HS-5 (cell line): ENCODE results near the gene CCIN.

Experiments
- DNase-seq: peaks from one replicate; pipeline ENCODE4 v3.0.0-alpha.2; 2012; ENCODE audit warnings: low read depth

Gene CCIN

DNA sequence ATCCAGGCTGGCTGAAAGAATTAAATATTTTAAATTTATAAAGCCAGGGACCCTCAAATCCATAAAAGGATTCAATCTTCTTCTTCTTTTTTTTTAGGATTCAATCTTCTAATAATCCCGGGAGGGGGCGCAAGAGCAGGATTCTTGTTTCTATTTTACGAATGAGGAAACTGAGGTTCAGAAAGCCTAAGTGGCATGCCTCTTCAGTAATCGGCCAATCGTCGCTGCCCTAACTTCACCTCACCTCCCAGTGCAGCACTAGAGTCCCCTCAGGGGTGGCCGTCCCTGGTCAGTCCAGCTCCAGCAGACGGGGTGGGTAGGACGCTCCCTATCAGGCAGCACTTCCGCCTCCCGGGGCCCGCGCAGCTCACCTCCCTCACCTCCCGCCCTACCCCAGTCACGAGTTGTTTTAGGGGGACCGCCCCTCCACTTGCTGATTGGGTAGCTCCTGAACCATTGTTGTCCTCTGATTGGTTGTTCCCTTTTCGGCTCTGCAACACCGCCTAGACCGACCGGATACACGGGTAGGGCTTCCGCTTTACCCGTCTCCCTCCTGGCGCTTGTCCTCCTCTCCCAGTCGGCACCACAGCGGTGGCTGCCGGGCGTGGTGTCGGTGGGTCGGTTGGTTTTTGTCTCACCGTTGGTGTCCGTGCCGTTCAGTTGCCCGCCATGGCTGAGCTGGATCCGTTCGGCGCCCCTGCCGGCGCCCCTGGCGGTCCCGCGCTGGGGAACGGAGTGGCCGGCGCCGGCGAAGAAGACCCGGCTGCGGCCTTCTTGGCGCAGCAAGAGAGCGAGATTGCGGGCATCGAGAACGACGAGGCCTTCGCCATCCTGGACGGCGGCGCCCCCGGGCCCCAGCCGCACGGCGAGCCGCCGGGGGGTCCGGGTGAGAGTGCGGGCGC is 21.5 kb downstream of the CCIN start, which contains the start of gene CLTA:
CLTA (plus strand) TSS at position 534 of the 902 bp plus-strand sequence; CDS start at position 670, 136 bp downstream.
- DNase-seq: peak; percentile 93

DNA sequence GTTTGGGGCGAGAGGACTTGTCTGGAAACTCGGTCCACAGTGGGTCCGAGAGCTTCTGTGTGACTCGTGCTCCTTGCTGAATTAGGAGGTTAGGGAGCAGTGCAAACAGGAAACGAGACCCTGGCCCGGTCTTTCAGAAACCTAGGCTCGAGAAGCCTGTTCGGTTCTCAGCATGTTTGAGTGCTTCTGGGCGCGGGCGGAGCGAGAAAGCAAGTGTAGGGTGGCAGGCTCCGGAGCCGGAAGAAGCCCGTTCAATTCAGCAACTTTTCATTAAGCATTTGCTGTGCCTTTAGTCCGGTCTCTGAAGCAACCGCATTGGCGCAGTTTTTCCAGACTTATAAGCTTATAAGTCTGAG is 22.1 kb downstream of the CCIN start:
- DNase-seq: no peak

DNA sequence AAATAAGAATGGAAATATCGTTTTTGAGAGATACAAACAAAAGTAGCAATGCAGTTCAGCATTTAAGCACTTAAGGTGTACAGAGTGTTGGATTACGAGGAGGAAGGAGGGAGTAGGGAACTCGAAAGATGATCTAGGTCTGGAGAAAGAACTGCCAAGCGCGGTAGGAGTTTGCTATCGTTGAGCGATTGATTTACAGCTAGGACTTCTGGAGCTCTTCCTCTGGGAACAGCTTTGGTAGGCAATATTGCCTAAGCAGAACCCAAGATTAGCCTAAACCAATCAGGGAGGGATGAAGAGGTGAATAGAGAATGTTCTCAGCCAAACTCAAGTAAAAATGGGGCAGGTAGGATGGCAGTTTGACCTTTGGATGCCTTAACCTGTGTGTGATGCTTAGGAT is 22.5 kb downstream of the CCIN start:
- no peak for DNase-seq

DNA sequence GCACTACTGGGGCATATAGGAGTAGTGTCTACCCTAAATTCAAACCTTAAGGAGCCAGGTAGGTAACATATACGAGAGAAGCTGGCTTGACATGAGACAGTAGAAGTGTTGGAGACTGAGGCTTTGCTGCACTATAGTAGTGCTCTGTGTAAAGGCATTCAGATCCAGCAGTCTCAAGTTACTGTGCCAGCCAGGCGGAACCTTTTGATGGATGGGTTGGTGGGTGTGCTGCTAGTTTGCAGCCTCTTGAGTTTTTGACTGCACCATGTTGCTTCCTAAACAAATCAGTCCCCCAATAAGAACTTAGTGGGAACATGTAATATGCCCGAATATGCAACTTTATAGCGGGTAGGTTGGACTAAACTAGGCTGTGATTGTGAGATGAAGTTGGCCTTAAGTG is 23.0 kb downstream of the CCIN start:
- DNase-seq: no peak

DNA sequence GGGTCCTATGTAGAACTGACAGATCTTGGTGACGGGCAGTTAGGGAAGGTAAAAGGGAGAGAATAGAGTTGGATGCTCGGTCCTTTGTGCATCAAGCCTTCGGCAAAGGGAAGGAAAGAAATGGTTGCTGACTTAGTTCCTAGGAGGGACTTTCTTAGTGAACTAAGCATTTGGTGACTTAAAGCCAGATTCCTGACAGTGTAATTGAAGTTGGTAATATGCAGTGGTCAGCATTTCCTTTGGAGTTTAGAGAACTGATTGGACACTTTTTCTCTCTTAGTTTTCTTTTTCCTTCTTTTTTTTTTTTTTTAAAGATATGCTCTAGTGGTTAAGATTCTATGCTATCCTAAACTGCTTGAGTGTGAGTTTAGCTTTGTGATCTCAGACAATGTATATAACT is 23.8 kb downstream of the CCIN start:
- DNase-seq: no peak

DNA sequence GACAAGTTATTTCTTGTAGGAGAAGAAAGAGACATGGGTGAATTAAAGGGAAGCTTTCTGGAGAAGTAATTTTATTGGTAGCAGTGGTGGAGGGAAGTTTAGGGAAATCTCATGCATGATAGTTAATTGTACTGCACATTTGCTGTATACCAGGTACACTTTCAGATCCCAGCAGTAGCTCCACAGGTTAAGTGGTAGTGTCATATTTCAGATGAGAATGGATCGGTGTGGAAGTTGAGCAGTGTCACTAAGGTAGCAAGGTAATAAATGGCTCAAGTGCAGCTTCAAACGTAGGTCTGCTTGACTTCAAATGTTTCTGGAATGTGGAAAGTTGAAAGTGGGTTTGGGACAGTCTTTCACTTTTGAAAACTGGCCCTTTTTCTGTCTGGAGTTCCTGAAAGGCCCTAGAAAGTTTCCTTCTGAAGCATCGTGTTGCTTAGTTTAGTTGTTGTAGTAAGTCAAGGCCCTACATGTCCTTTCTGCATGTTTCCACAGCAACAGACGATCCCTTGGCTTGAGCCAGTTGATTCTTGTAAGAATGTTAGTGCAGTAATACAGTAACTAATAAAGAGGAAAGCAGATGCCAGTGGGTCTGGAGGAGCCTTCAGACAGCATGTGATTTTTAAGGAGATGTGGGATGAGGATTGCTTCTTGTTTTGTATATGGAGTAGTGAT is 25.3 kb downstream of the CCIN start:
- DNase-seq: no peak

DNA sequence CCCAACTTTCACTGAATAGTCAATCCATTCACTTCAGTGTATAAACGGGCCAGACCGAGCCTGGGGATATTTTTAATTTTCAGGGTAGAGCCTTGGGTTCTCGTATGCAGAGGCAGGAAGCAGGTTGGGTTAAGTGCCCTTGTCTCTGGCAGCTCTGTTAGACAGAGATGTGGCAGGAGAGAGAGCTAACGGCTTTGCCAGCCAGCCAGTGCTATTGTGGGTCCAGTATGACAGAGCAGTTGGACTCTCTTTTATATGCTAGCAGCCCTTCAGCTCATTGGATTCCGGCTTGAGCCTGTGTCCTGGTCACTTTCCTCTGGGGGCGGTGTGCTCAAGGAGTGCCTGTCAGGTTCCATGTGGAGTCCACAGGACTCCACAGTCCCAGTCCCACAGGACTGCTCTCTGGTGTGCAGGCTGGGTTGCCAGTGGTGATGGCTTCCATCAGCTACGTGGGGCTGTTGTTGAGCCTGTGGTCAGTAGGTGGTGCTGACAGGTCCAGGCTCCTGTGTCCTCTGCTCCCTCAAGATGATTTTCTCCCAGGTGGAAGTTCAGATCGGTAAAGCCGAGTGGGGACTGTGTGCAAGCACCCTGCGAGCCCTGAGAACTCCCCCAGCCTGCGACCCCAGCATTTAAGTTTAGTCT is 35.8 kb downstream of the CCIN start:
- no peak for DNase-seq

DNA sequence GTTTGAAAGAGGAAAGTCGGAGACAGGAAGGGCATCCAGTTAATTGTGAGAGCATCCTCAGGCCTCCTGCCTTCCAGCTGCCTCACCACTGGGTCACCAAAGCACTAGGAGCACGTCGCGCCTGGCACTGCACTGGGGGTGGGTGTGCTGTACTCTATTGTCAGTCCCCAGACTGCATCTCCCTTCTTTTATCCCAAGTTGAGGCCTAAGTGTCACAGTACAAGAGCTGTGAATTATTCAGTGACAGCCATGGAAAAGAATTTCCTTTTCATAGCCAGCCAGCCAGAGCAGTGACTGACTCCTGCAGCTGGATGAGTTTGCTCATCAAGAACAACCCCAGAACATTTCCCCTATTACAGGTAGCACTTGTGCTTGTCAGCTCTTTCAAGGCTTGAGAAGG is 37.8 kb downstream of the CCIN start:
- no peak for DNase-seq

DNA sequence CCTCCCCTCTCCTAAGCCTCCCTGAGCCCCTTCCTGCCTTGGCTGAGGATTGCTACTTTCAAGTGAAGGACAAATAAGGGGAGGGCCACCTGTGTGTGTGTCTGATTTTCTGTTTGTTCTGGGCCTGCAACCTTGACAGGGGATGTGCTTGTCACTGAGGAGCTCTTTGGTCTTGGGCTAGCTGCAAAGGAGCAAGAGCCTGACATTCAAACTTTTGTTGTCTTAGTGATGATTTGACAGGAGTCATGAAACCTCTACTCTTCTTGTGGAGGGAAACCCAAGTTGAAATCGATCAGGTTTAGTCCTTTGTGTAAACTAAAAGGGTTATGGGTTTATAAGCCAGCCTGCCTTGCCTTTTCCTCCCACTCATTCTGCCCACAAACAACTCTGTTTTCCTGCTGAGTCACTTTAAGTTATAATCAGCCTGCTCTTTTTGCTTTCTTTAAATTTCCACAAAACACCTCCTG is 38.4 kb downstream of the CCIN start:
- no peak for DNase-seq

DNA sequence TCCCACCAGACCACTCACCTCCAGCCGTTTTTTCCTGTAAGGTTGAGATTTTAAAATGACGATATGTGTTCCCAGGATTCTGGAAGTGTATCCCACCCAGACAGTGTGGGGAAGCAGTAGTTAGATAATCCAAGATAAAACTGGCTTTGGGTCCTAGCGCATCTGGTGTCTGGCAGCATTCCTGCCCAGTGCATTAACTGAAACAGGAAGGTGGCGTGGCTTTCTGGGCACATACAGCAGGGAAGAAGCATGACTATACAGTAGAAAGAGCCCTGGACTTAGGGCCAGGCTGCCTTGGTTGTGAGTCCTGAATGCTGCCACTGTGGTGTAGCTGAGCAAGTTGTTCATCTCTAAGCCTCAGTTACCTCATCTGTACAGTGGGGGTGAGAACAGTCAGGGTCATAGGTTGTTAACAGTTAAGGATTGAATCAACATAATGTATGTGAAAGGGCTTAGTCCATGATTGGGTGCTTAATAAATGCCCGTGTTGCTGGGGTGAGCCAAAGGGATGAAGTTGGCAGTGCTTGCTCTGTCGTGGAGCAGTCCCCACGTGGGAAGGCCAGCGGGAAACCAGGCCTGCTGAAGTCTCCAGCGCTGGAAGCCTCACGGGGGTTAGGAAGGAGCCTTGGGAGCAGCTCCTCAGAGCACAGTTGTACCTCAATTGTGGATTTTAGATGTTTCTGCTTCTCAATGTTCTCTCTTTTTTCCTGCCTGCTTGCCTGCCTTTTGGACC is 39.5 kb downstream of the CCIN start:
- DNase-seq: no peak

DNA sequence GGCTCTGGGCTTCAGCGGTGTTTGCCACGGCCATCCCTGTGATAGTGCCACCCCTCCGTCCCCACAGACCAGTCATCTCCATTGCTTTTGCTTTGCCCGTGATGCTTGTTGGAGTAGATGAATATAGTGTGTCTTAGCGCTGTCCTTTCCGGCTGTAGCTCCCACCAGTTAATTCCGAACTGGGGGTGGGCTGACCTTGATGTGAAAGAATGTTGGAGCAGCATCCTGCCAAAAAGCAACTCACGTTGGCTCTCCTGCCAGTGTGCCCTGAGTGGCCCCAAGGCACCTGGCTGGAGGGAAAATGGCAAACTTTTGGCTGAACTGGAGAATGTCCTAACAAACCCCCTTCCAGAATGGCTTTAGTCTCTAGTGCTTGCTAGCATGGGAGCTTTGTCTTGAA is 41.5 kb downstream of the CCIN start:
- DNase-seq: no peak

DNA sequence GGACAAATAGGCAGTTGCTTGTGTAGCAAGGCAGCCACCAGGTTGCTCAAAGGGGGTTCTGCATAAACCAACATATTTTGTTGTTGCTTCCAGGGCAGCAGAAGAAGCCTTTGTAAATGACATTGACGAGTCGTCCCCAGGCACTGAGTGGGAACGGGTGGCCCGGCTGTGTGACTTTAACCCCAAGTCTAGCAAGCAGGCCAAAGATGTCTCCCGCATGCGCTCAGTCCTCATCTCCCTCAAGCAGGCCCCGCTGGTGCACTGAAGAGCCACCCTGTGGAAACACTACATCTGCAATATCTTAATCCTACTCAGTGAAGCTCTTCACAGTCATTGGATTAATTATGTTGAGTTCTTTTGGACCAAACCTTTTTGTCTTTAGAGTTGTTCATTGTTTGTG is 42.3 kb downstream of the CCIN start:
- no peak for DNase-seq

DNA sequence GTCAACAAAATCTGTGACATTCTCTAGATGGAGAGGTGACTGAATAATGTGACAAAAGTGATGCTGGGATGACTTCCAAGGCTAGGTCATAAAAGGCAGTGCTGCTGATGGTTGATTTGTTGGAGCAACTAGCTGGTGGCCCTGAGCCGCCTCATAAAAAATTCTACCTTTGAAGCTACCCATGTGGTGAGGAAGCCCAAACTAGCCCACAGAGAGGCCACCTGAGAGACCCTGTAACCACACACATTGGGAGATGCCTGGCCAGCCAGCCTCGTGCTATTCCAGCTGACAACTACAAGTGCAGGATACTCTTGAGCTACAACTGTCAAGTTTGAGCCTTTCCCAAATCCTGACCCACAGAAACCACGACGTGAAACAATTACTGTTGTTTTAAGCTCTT is 44.2 kb downstream of the CCIN start:
- no peak for DNase-seq

DNA sequence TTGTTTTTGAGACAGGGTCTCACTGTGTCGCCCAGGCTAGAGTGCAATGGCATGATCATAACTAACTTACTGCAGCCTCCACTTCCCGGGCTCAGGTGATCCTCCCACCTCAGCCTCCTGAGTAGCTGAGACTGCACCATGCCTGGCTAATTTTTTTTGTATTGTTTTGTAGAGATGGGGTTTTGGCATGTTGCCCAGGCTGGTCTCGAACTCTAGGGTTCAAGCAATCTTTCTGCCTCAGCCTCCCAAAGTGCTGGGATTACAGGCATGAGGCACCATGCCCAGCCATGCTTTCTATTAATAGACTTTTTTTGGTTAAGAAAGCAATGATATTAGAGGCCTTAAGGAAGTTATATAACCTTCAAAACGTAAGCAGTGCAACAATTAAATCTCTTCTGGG is 44.8 kb downstream of the CCIN start:
- DNase-seq: no peak

DNA sequence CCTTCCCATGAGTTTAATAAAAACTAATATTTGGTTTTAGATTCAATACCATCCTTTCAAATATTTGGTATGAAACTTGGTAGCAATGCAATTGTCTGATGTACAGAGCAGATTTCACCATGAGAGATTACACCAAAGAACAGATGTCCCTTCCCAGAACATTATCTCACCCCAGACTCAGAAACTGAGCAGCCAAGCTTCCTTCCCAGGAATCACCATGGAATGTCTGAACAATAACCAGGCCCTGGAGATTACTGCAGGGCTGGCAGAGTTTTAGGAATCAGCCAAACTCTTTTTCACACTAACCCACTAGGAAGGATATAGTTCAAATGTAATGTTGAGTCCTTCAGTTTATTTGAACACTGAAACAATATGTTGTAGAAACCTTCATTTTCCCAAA is 45.4 kb downstream of the CCIN start:
- DNase-seq: no peak

DNA sequence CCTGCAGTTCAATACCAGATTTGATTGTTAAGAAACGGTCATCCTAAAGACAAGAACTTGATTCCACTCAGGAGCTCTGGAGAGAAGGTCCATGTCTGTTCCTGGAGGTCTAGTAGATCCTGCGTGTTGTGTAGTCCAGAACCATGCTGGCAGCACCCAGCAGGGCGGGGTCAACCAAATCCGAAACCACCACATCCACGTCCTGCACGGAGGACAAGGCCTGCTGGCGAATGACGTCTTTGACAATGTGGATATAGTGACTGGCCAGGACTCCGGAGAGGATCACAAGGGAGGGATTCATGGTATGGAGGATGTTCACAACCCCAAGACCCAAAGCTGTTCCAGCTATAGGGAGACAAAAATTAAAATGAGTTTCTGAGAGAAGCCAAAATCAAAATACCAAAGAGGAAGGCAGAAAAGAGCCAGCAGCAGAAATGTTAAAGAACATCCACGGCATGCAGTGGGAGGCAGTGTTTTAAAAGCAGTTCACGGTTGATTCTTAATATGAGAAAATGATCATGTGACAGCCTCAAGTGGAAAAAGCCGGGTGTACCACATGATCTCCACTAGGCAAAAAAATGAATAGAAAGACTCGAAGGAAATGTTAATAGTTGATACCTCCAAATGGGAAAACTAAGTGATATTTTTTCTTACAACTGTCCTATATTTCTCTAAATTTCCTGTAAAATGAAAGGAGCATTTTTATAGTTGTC is 48.2 kb downstream of the CCIN start:
- no peak for DNase-seq

DNA sequence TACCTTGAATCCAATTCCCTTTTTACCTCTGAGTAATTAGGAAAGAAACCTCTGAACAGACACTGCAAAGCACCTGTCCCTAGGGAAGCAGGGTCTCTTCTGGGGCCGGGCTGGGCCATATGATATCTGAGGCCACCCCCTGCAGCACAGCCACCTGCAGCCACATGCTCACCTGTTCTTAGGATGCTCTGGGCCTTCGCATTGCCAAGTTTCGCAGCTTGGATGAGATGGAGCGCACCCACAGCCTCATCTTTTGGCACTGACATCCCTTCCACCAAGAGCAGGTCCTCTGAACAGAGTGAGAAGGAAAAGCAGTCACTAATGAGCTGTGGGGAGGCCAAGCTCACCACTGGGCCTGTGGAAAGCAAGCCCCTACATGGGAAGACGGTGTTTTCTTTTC is 48.8 kb downstream of the CCIN start:
- DNase-seq: no peak

DNA sequence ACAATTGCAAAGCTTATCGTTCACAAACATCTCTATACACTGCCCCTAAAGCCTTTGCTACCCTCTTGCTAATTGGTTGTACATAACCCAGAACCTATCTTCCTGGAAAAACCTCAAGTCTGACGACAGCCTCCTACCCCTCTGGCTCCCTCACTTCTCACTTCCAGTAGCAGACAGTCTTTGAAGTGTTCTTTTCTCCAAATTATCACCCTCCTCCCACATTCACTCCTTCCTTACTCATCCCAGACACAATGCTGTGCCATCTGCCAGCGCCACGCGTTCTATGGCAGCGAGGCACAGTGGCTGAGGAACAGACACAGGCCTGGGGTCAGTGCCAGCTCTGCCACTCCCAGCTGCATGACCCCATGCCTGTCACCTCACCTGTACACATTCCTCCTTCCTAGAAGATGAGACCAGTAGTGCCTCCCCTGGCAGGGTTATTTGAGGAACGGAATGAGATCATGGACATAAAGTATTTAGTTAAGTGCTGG is 49.3 kb downstream of the CCIN start:
- DNase-seq: no peak
